Brain pericyte (primary cell): ENCODE data around the gene LENG1.

Experiments used
- DNase-seq: peaks from one replicate; pipeline ENCODE4 v3.0.0-alpha.2; 2012; ENCODE audit warnings: low read depth, low spot score

The LENG1 gene

GRCh38 chr19:54164369-54165068 lies 5.0 kb upstream of the LENG1 start:
- no peak for DNase-seq

GRCh38 chr19:54162884-54163283 lies 3.4 kb upstream of the LENG1 start:
- no peak for DNase-seq

GRCh38 chr19:54162241-54162805 lies 2.8 kb upstream of the LENG1 start:
- no peak for DNase-seq

- no peak for DNase-seq
Observed at GRCh38 chr19:54160854-54161253, 1.3 kb upstream of the LENG1 start.

GRCh38 chr19:54160182-54160811 lies 776 bp upstream of the LENG1 start:
- DNase-seq, result no peak

GRCh38 chr19:54158812-54159351 lies 639 bp downstream of the LENG1 start:
- DNase-seq, result no peak

- no peak for DNase-seq
Observed at GRCh38 chr19:54156953-54157352, 2.6 kb downstream of the LENG1 start.

GRCh38 chr19:54156490-54156889 lies 3.0 kb downstream of the LENG1 start:
- DNase-seq, result no peak

GRCh38 chr19:54155694-54156093 lies 3.8 kb downstream of the LENG1 start:
- no peak for DNase-seq

GRCh38 chr19:54154603-54155345 lies 4.7 kb downstream of the LENG1 start:
- no peak for DNase-seq

GRCh38 chr19:54153731-54154326 lies 5.7 kb downstream of the LENG1 start:
- no peak for DNase-seq

- no peak for DNase-seq
Observed at GRCh38 chr19:54152878-54153524, 6.5 kb downstream of the LENG1 start.

- DNase-seq, result no peak
Observed at GRCh38 chr19:54152267-54152666, 7.3 kb downstream of the LENG1 start.

- DNase-seq, result no peak
Observed at GRCh38 chr19:54151362-54152035, 8.0 kb downstream of the LENG1 start.

- no peak for DNase-seq
Observed at GRCh38 chr19:54149021-54149812, 10.3 kb downstream of the LENG1 start.

- DNase-seq, result no peak
Observed at GRCh38 chr19:54148158-54148557, 11.4 kb downstream of the LENG1 start.

GRCh38 chr19:54147676-54148075 lies 11.8 kb downstream of the LENG1 start:
- DNase-seq, result no peak

GRCh38 chr19:54145541-54146158 lies 13.9 kb downstream of the LENG1 start:
- no peak for DNase-seq

GRCh38 chr19:54142166-54142780 lies 17.2 kb downstream of the LENG1 start:
- no peak for DNase-seq
